Upper lobe of left lung (tissue), 4 donors: ENCODE measurements around the gene SOX30.

ENCODE experiments used
- POLR2AphosphoS5 ChIP-seq, 2 donors: sonication (generic); formaldehyde crosslinking; IDR thresholded peaks; one replicate each; pipeline ENCODE4 v1.5.1; 2017; ENCODE audit warnings: antibody characterized with exemption in 2 of 2
- TF ChIP-seq, protein P1 (sequence below), 6 experiments: fragments of 450-650 bp in 4 of 6; fragments of 200-600 bp in 2 of 6; sonication (generic) in 2 of 6; IDR thresholded peaks; one replicate each; pipeline ENCODE4 v1.5.1; 2016 to 2019; ENCODE audit warnings: antibody characterized with exemption in 6 of 6

- TF ChIP-seq, protein P1, sequence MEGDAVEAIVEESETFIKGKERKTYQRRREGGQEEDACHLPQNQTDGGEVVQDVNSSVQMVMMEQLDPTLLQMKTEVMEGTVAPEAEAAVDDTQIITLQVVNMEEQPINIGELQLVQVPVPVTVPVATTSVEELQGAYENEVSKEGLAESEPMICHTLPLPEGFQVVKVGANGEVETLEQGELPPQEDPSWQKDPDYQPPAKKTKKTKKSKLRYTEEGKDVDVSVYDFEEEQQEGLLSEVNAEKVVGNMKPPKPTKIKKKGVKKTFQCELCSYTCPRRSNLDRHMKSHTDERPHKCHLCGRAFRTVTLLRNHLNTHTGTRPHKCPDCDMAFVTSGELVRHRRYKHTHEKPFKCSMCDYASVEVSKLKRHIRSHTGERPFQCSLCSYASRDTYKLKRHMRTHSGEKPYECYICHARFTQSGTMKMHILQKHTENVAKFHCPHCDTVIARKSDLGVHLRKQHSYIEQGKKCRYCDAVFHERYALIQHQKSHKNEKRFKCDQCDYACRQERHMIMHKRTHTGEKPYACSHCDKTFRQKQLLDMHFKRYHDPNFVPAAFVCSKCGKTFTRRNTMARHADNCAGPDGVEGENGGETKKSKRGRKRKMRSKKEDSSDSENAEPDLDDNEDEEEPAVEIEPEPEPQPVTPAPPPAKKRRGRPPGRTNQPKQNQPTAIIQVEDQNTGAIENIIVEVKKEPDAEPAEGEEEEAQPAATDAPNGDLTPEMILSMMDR (IDR thresholded peaks at IDR 0.05): no peak
- TF ChIP-seq POLR2AphosphoS5 (IDR thresholded peaks at IDR 0.05): no peak
These were observed 59.0 kb downstream of the SOX30 start for GRCh38 chr5:157593052-157593757.
